ENCODE measurements around the gene ZNF804B.
"Not testable (repeated sequence)": the region's sequence is repeated elsewhere in the genome, so short reads cannot be mapped to it uniquely, and the experiment has no call there.

ZNF804B gene

GRCh38 chr7:89103564-89103963, 344.1 kb downstream of the ZNF804B start:
- DNase-seq, result no peak

- no peak for DNase-seq
Observed at GRCh38 chr7:89104748-89105685, 345.5 kb downstream of the ZNF804B start.

- no peak for DNase-seq
Observed at GRCh38 chr7:89123871-89124270, 364.4 kb downstream of the ZNF804B start.

DNA sequence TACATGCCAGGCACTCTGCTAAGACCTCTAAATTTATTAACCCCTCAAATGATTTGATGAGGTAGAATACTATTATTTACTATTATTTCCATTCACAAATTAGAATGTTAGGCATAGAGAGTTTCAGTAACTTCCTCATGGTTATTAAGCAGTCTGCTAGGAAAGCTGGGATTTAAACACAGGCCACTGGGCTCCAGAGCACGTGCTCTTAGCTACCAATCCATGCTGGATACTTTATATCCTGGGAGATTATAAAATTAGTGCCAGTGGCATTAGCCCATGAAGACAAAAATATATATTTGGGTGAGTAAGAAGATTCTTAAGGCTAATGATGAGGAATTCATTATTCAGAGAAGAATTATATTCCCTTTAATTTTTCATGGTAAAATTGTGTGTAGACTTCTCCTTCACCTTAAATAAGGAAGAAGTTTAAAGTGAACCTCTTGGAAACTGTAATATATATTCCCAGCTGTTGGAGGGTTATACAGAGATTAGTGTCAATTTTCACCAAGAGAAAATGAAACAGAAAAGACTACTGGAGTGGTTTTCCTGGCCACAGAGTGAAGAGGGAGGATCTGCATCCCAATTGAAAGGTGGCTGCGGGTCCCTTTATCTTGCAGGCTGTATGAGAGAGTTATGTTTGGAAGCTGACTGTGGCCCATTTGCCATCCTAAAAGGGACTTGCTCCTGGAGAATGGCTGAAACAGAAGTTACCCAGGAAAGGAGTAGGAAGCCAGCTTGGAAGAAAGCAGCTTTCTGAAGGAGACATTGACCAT, 370.3 kb downstream of the ZNF804B start:
- DNase-seq, result no peak

DNA sequence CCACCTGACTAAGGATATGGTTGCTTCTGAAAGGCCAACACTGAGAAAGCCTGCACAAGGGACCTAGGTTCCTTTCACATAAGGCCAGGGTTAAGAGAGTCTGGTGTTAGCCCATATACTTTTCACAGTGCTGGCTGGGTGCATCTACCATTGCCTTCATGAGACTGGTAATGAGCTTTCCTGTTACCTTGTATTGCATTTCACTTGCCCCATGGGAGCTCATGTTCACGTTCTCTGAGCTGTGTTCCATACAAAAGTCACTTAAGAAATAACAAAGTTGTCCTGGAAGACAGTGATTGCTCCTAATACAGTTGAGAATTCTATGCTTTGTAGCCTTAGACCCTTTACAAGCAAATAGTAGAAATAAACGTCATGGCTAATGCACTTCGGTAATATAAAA, 373.9 kb downstream of the ZNF804B start:
- DNase-seq, result no peak

DNA sequence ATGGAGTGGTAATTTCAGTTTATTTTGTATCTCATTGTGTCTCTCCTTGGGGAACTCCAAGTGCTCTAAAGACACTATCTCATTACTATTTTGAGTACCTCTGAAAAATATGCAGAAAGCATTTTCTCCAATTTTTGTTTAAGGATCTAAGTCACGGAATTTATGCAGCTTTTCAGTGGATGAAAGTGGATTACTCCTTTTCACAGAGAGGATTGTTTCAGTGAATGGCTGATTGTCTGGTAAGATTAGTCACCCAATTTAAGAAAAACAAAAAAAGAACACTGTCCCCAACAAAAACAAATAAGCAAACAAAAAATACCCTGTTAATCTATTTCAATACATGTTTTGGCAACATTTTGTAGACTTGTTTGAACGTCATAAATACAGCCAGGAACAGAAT, 374.3 kb downstream of the ZNF804B start:
- no peak for DNase-seq

- no peak for DNase-seq
Observed at GRCh38 chr7:89145801-89146200, 386.3 kb downstream of the ZNF804B start.

DNA sequence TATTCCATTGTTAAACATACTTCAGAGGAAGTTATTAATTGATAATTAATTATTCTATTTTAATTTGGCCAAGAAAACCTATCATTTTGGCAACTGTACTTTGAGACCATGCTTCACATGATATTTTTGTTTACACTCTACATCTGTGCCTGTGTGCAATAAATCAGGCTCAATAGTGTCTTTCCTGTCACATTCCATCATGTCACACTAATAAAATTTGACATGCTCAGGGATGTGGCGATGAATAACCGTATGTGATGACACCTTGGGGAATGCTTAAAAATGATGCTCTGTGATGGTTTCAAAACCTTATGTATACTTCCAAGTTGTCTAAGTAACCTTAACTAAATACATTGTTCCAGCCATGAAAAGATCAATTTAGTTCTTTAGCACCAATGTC, 400.6 kb downstream of the ZNF804B start:
- DNase-seq, result no peak

- no peak for DNase-seq
Observed at GRCh38 chr7:89165421-89165820, 405.9 kb downstream of the ZNF804B start.

- DNase-seq, result no peak
Observed at GRCh38 chr7:89170628-89171027, 411.1 kb downstream of the ZNF804B start.

DNA sequence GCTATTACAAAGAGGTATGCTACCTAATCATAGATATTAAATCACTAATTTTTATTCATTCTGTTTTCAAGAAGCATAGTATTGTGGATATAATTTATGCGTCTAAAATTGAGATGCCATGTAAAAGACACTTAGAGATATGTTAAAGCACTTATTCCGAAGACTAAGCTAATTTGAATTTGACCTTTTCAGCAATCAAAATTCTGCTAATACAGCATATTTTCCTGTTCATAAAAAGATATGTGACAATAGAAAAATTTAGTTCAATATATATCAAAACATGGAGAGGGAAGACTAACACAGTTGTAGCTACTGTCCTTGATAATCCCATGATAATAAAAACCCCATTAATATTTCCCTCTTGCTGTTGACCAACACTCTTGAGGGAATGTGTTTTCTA, 422.6 kb downstream of the ZNF804B start:
- DNase-seq, result no peak

DNA sequence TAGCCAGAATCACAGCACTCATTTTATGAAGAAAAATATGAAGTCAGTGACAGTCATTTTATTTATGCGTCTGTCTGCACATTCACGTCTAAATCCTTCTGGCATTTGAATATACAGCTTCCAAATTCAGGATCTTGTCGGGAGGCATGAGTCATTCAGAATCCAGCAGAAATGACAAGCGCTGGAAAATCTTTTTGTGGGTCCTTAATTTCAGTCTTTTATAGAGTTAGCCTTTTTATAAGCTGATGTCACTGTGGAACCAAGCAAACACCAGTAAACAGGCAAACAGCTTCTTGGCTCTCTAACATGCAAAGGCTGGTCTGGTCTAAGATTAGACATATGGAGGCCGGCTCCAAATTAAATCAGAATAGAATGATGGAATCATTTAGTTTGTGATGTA, 424.2 kb downstream of the ZNF804B start:
- no peak for DNase-seq

DNA sequence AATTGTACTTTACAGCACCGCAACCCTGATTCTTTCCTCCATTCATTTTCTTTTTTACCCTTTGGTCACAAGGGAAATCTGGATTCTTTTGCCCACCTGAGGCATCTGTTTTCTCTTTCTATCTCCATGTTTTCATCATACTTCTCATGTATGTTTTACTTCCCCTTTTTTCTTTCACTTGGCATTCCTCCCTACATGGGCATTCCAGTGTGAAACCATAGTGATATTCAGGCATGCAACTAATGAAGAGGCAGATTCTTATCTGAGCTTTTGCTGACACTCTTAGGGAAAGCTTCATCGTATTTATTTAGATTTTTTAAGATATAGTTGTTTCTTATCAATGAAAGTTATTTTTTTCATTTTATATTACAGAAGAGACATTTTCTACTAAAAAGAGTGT, 441.3 kb downstream of the ZNF804B start:
- no peak for DNase-seq

DNA sequence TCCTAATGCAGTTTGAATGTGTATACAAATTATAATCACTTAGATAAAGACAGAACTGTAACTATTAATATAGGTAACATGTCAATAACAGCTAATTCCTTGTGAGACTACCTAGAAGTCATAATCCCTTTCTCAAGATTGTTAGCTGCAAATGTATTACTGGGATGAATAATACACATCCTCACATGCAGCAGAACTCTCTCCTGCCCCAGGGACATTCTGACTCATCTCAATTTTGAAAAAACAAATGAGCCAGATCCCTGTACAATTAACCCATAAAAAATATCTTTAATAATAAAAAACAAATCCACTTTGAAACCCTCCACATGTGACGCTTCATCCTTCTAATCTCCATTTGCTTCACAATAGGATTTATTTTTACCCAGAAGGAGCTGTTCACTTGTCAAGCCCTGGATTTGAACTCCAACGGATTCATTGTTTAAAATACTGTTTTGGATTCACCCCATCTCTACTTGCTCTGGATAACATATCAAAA, 464.4 kb downstream of the ZNF804B start:
- no peak for DNase-seq

DNA sequence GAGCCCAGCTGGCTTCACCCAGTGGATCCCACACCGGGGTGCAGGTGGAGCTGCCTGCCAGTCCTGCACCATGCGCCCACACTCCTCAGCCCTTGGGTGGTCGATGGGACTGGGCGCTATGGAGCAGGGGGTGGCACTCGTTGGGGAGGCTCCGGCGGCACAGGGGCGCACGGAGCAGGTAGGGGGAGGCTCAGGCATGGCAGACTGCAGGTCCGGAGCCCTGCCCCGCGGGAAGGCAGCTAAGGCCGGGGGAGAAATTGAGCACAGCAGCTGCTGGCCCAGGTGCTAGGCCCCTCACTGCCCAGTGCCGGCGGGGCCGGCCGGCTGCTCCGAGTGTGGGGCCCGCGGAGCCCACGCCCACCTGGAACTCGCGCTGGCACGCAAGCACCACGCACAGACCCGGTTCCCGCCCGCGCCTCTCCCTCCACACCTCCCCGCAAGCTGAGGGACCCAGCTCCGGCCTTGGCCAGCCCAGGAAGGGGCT, 469.2 kb downstream of the ZNF804B start:
- DNase-seq, result not testable (repeated sequence)

- DNase-seq, result no peak
Observed at GRCh38 chr7:89238156-89238555, 478.7 kb downstream of the ZNF804B start.

- no peak for DNase-seq
Observed at GRCh38 chr7:89246196-89246595, 486.7 kb downstream of the ZNF804B start.

DNA sequence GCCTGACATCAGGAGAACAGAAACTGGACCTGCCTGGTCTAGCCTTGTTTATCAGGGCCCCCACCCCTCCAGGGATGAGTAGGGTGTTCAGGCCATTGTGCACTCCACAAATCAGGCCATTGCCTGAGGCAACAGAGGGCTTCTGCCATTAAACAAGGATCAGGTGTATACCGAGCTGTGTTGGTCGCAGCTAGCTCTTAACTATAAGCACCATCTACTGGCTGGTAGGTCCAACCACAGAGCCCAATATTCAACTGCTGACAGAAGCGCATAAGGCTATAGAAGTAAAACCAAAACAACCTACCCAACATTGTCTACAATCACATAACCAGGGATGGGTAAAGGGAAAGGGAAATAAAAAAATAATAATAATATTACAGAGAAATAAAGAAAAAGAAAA, 487.7 kb downstream of the ZNF804B start:
- no peak for DNase-seq

DNA sequence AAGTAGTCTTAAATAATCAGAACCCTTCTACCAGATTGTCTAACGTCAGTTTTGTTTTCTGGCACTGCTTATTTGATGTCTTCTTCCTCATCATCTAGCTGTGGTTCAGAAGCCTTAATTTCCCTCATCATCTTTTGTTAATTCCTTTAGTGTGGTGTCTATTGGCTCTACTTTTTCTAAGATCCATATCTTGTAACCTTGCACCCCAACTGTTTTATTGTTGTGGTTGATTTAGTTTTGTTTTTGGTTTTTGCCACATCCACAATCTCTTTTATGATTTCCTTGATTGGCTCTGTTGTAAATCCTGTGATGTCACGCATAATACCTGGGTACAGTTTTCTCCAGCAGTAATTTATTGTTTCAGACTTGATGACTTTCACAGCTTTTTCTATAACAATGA, 499.6 kb downstream of the ZNF804B start:
- DNase-seq, result no peak

DNA sequence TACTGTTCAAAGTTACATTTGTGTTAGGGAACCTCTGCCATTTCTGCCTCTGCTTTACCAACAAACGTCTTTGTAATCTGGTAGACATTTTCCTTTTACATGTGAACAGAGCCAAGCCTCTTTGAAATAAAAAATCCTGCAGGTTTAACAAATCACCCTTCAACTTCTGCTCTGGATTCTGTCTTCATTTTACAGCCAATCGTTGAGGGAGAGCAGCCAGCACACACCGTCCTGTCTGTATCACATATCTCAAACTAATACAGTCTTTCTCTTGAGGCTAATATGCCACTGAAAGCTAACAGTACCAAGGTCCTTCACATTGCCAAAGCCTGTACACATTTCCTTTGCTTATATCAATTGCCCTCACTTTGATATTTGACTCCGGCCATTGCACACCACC, 504.6 kb downstream of the ZNF804B start:
- no peak for DNase-seq

DNA sequence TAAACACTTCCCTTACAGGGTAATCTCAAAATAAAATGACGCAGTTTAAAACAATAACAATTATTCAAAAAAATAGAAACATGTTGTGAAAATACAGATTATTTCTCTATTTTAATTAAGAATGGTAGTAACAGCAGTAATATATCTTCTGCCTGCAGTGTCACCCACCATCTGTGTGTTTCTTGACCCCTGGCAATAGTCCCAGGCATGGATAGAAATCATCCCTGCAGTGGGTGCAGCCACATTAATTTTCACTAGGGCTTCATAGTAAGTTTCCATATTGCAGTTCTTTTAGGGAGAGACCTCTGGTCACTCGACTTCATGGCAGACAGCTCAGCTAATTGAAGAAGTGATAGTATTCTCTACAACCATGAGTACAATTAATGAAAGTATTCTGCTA, 506.1 kb downstream of the ZNF804B start:
- no peak for DNase-seq

DNA sequence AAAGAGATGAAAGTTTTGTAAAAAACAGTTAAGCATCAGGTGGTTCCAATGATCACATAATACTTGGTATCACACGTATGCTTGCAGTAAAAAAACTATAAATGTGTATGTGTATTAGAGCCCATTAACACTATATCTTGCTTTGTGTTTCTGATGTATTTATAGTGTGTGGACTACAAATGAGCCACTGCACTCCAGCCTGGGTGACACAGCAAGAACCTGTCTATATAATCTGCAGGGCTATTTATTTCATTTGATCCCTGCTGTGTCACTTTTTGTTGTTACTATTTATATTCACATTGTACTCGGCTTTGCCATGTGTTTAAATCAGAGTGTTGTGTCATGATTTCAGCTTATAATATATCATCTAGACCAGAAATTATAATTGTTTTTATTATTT, 523.8 kb downstream of the ZNF804B start:
- DNase-seq, result no peak

DNA sequence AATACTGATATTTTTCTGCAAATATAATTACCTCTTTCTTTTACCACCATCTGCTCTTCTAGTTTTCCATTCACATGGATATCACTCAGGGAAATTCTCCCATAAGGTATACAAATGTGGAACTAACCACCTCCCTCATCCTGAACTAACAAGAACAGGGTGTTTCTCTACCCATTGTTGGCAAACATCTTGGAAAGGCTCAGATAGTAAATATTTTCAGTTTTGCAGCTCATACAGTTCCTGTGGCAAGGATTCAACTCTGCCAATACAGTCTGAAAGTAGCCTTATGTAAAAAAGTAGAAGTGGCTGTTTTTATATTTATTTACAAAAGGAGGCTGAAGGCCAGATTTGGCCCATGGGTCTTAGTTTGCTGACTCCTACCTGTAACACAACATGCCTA, 549.0 kb downstream of the ZNF804B start:
- DNase-seq, result no peak

DNA sequence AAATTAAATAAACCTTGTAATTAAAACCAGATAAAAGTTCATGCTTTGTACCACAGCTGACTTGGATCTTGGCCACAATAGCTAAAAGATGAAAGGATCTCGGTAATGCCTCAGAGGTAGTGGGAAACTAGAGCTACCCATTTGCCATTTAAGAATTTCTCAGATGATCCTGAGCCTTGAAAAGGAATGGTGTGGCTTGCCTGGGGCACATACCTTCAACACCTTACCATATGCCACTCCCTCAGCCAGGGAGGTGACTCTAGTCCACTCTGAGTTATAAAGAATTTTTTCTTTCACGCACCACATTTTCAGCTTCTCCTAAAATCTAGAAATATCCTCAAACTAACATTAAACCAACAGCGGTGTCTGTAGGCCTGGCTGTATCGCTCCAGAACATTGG, 552.4 kb downstream of the ZNF804B start:
- no peak for DNase-seq

All from EL (cell line).